Measurements from ENCODE around the gene NFATC2.
"Not testable (repeated sequence)": the region's sequence is repeated elsewhere in the genome, so short reads cannot be mapped to it uniquely, and the experiment has no call there.

NFATC2 gene

GRCh38 chr20:51489611-51490010 lies 52.9 kb downstream of the NFATC2 start:
- in situ Hi-C loops (cut with HindIII; ENCODE audit: low pct_ligation_motif_present, low pct_unique_long_range_greater_than_20kb, low sequenced_read_pairs), result no loop called here
- DNase-seq, result no peak

DNA sequence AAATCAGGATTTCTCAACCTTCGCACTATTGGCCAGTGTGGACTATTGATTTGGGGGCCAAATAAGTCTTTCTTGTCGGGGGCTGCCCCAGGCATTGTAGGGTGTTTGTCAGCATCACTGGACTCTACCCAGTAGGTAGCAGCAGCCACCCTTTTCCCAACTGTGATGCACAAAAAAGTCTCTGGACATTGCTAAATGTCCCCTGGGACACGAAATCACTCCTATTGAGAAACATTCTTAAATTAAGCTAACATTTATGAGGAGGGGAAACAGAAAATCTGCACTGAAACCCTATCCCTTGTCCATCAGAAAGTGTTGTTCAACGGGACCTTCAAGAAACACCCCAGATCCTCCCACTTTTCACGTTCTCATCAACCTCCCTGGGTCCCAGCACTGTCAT lies 54.2 kb downstream of the NFATC2 start:
- in situ Hi-C loops (cut with HindIII; ENCODE audit: low pct_ligation_motif_present, low pct_unique_long_range_greater_than_20kb, low sequenced_read_pairs), result no loop called here
- DNase-seq, result no peak

GRCh38 chr20:51487565-51488268 lies 54.8 kb downstream of the NFATC2 start:
- in situ Hi-C loops (cut with HindIII; ENCODE audit: low pct_ligation_motif_present, low pct_unique_long_range_greater_than_20kb, low sequenced_read_pairs), result no loop called here
- DNase-seq, result peak; percentile 77

DNA sequence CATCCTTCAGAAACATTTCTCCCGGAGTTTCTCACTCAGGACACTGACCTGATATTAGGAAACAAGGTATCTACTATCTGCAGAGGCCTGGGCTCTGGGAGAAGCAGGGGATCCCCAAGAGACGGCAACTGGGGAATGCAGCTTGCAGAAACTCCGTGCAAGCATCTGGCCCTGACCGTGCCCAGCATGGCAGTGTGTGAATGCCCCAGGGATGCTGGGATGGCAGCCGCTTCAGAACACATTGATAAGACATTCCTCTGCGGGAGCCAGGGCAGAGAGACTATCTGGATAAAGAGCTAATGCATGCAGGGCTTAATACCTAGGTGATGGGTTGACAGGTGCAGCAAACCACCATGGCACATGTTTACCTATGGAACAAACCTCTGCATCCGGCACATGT lies 55.4 kb downstream of the NFATC2 start:
- in situ Hi-C loops (cut with HindIII; ENCODE audit: low pct_ligation_motif_present, low pct_unique_long_range_greater_than_20kb, low sequenced_read_pairs), result no loop called here
- DNase-seq, result no peak

GRCh38 chr20:51486197-51487005 lies 56.1 kb downstream of the NFATC2 start:
- in situ Hi-C loops (cut with HindIII; ENCODE audit: low pct_ligation_motif_present, low pct_unique_long_range_greater_than_20kb, low sequenced_read_pairs), result no loop called here

DNA sequence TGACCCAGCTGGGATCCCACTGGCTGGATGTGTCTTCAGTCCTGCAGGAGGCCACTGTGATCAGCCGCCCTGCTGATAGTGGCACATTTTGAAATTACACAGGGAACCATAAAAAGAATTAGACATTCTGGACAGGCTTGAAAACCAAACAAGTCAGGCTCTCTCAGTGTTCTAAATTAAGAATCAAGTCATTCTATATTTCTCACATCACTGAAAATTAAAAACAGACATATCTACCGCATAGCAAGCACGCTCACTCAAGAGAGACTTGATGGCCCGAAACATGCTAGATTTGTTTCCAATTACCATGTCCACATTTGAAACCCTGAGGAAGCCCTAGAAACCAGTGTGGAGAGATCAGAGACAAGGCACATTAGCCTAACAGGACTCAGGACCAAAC lies 57.7 kb downstream of the NFATC2 start:
- no peak for DNase-seq
- in situ Hi-C loops (cut with HindIII; ENCODE audit: low pct_ligation_motif_present, low pct_unique_long_range_greater_than_20kb, low sequenced_read_pairs), result no loop called here

More at GRCh38 chr20:51486197-51487005, 56.1 kb downstream of the NFATC2 start:
- DNase-seq, result no peak

DNA sequence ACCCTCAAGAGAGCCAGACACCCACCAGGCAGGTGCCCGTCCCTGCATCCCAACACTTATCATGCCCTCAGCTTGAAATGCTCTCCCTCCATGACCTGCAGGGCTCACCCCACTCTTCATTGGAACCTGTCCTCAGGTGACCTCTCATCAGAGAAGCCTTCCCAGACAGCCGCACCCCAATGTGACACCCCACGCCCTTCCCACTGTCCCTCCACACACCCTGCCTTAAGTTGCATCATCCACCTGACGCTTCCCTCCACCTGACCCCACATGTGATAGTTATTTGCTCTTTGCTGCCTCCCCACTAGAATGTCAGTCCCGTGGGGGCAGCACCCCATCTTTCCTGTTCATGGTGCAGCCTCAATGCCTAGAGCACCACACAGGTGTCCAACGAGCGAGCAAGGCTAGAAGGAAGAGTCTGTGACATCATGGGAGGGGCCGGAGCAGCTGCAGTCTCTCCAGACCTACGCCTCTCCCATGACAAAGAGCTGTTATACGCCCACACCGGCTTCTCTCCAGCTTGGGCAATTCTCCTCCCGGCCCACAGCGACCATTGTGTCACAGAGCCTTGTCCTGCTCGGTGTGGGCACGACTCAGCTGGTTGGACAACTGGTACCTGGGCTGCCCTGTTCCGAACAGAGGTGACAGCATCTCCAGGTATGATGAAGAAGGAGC lies 58.2 kb downstream of the NFATC2 start:
- in situ Hi-C loops (cut with HindIII; ENCODE audit: low pct_ligation_motif_present, low pct_unique_long_range_greater_than_20kb, low sequenced_read_pairs), result no loop called here
- no peak for DNase-seq

DNA sequence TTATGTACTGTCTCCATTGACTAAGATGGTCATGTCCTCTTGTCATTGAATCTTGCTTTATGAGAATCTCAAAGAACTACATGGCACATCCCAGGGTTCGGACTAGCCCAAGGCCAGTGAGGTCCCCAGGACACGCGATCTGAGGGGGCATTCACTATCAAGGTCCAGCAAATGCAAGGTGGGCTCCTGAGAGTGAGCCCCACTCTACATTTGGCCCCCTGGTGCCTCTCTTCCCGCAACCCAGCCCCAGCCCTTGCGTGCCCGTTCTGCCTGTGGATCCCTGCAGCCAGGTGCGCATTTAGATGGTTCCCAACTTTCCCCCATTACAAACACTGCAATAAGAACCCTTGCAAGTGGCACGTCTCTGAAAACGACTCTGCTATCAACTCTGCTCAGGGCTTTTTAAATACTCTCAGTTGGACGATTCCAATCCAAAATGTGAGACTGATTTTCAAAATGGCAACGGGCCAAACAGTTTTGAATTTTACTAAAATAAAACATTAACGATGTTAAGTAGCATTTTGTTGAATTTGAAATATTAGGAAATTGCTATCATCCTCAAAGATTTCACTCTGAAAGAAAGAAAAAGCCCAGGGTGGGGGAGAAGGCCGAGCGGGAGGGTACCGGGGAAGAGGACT lies 59.6 kb downstream of the NFATC2 start:
- in situ Hi-C loops (cut with HindIII; ENCODE audit: low pct_ligation_motif_present, low pct_unique_long_range_greater_than_20kb, low sequenced_read_pairs), result no loop called here

DNA sequence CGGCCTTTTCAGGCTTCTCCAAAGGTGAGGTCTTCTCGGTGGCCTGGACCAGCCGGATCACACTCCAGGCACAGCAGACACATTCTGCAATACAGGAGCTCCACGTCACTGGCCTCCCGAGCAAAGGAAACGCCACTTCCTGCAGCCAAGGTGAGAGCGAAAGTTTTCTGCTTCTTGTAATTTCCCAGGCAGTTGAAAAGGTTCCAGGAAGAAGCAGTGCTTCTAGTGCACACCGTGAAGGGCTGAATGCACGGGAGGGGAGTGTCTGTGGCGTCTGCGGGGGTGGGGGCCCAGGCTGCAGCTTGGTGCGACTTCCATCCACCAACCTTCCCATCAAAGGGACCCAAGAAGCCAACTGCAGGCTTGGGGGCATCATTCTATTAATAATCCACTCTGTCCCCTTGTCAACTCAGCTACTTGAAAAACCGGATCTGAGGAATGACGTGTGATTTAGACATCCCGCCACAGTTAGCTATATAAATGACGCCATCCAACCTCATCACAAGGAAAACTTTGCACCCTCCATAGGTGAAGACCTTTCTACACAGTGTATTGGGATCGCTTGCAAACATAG lies 61.1 kb downstream of the NFATC2 start:
- in situ Hi-C loops (cut with HindIII; ENCODE audit: low pct_ligation_motif_present, low pct_unique_long_range_greater_than_20kb, low sequenced_read_pairs), result no loop called here
- DNase-seq, result no peak

More for the DNA sequence above, 59.6 kb downstream of the NFATC2 start:
- no peak for DNase-seq

- in situ Hi-C loops (cut with HindIII; ENCODE audit: low pct_ligation_motif_present, low pct_unique_long_range_greater_than_20kb, low sequenced_read_pairs), result no loop called here
- DNase-seq, result no peak
Measured at GRCh38 chr20:51480507-51481270, 61.8 kb downstream of the NFATC2 start.

DNA sequence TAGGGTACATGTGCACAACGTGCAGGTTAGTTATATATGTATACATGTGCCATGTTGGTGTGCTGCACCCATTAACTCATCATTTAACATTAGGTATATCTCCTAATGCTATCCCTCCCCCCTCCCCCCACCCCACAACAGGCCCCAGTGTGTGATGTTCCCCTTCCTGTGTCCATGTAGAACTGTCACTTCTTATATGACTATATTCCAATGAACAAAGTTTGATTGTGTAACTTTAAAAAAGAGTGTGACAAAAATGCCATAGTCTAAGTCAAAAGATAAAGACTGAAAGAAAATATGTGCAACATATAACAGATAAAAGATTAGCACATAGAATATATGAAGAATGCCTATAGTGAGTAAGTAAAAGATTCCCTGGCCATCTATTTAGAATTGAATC lies 66.4 kb downstream of the NFATC2 start:
- in situ Hi-C loops (cut with HindIII; ENCODE audit: low pct_ligation_motif_present, low pct_unique_long_range_greater_than_20kb, low sequenced_read_pairs); DNase-seq: not testable (repeated sequence)

- in situ Hi-C loops (cut with HindIII; ENCODE audit: low pct_ligation_motif_present, low pct_unique_long_range_greater_than_20kb, low sequenced_read_pairs), result no loop called here
- no peak for DNase-seq
Measured at GRCh38 chr20:51473771-51474170, 68.7 kb downstream of the NFATC2 start.

GRCh38 chr20:51473256-51473655 lies 69.3 kb downstream of the NFATC2 start:
- in situ Hi-C loops (cut with HindIII; ENCODE audit: low pct_ligation_motif_present, low pct_unique_long_range_greater_than_20kb, low sequenced_read_pairs), result no loop called here

DNA sequence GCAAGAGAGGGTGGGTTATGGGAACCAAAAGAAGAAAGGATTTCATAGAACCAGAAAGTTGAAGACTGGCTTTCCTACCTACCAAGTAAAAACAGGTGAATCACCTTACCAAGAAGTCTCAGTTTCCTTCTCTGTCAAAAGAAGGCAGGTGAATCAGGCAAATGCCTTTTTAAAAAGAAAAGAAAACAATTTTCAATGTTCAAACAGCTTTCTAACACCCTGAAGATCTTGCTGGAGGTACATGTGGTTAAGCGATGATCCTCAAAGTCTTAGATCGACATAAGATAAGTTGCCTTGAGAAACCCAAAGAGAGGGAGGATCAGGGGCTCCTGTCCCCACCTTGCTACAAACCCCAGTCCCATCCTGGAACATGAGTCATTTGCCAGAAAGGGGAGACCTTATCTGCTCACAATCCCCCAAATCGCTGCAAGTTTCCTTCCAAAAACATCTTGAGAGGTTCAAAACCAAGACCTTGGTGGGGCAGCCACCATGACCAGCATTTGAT lies 71.6 kb downstream of the NFATC2 start:
- in situ Hi-C loops (cut with HindIII; ENCODE audit: low pct_ligation_motif_present, low pct_unique_long_range_greater_than_20kb, low sequenced_read_pairs), result no loop called here

More at GRCh38 chr20:51473256-51473655, 69.3 kb downstream of the NFATC2 start:
- no peak for DNase-seq

DNA sequence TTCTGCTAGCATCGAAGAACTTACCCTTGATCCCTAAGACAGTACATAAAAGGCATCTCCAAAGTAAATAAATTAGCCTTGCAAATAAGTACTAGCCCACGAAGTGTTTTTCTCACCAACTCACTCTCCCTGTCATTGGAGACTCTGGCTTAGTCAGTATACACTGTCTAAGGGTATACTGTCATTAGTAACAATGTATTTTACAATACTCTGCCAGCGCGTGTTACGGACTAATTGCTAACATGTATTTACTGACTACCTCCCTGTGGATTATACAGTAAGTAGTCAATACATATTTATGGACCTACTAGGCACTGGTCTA lies 72.1 kb downstream of the NFATC2 start:
- DNase-seq, result no peak
- in situ Hi-C loops (cut with HindIII; ENCODE audit: low pct_ligation_motif_present, low pct_unique_long_range_greater_than_20kb, low sequenced_read_pairs), result no loop called here

More for the DNA sequence above, 71.6 kb downstream of the NFATC2 start:
- DNase-seq, result no peak

DNA sequence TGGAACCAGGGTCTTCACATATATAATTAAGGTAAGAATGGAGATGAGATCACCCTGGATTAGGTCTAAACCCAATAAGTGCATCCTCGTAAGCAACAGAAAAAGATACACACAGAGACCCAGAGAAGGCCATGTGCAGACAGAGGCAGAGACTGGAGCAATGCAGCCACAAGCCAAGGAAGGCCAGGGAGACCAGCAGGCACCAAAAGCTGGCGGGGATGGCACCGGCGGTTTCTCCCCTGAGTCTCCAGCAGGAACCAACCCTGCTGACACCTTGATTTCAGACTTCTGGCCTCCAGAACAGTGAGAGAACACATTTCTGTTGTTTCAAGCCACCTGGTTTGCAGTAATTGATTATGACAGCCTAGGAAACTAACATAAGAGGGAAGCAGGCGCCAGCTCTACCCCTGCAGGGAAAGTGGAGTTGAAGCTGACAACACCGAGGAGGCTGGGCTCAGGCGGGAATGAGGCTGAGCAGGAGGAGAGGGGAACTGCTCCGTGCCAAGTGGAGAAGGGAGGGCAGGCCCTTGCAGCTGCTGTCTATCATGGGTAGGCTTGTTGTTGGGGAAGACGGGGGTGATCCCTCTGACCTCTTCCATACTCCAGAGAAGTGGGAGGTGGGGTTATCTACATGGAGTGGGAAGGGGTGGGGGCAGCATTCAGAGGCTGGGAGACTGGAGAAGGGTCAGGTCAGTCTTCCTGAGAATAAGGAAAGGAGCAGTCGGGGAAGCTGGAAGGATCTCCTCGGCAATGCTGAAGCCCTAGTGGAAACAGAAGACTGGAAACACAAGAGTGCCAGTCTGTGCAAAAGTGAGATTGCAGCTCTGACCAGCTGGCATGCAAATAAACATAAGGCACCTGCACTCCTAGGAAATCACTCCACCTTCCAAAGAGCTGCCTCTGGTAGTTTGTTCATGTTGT lies 72.7 kb downstream of the NFATC2 start:
- no peak for DNase-seq

GRCh38 chr20:51469046-51469445 lies 73.5 kb downstream of the NFATC2 start:
- in situ Hi-C loops (cut with HindIII; ENCODE audit: low pct_ligation_motif_present, low pct_unique_long_range_greater_than_20kb, low sequenced_read_pairs), result no loop called here
- no peak for DNase-seq

More for the DNA sequence above, 72.7 kb downstream of the NFATC2 start:
- in situ Hi-C loops (cut with HindIII; ENCODE audit: low pct_ligation_motif_present, low pct_unique_long_range_greater_than_20kb, low sequenced_read_pairs), result no loop called here

All from ACHN (cell line).